Cerebellar cortex (tissue), 1 donor: ENCODE measurements around the gene UCN2.

ENCODE experiments used
- DNase-seq: peaks from one replicate; pipeline ENCODE4 v3.0.0-alpha.2; 2015; ENCODE audit warnings: low spot score

The UCN2 gene

DNA sequence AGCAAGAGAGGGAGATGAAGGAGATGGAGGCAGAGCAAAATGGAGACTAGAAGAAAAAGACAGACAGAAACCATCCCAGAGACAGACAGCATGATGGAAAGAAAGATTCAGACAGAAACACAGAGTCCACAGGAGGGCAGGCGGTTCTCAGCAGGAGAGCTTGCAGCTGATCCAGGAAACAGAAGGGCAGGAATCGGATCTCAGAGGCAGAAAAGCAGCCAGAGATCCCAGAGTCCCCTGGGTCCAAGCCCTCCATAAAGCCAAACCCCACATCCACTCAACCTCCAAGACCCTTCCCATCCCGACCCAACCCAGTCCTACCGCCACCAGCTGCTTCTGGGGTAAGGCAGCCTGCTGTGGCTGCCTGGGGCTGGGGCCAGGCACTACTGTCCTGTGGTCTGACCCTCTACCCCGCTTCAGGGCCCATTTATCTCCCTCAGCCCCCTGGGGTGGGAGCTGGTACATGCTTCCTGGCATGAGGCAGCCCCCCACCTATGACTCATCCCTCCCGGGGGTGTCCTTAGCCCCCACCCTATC lies at the start of gene UCN2:
TSS of gene UCN2 (minus strand) at position 400 of the 537 bp plus-strand sequence. CDS start 657 bp downstream, outside the sequence.
- no peak for DNase-seq

- DNase-seq, result no peak
Observed at GRCh38 chr3:48612309-48612708, 48.7 kb upstream of the UCN2 start.

- peak; percentile 91 for DNase-seq
Observed at GRCh38 chr3:48609088-48610005, 45.8 kb upstream of the UCN2 start, which contains the start of gene UQCRC1. Gene UQCRC1, minus strand, starts transcription at chr3:48609646. Its CDS starts 26 bp downstream, at chr3:48609620.

GRCh38 chr3:48607519-48607918 lies 43.9 kb upstream of the UCN2 start:
- DNase-seq, result no peak

DNA sequence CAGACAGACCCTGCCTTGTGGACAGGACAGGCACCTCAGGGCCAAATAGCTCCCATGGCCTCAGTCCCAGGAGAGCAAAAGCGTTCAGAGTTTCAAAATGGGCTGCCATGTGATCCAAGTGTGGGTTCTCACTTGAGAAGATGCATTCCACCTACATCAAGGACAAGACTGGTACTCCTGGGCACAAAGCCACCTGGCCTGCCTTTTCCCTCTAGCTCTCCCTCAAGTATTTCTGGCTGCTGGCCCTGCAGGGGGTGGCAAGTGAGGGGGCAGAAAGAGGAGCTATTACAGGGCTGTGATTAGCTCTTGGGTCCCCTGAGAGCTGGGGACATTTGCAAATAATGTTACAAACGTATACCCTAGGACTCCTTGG lies 38.0 kb upstream of the UCN2 start:
- no peak for DNase-seq

- no peak for DNase-seq
Observed at GRCh38 chr3:48600711-48601621, 37.4 kb upstream of the UCN2 start.

GRCh38 chr3:48599509-48600285 lies 36.1 kb upstream of the UCN2 start:
- no peak for DNase-seq

GRCh38 chr3:48599077-48599501 lies 35.5 kb upstream of the UCN2 start:
- no peak for DNase-seq

- DNase-seq, result no peak
Observed at GRCh38 chr3:48598323-48599076, 34.9 kb upstream of the UCN2 start.

DNA sequence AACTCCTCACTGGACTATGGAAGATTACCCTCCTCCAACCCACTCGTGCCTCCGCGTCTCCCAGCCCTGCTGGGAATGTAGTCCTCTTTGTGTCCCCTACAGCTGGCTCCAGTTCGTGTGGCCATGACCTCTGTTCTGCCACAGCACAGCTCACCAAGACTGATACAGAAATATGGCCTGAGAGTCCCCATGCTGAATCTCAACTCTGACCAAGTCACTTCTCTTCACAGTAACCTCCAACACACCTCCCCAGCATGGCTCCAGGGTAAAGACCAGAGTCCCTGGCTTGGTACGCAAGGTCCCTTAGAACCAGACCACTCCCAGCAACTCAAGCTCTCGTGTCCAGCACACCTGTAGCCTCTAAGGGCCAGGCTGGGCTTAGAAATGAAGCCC lies 33.8 kb upstream of the UCN2 start:
- no peak for DNase-seq

- DNase-seq, result no peak
Observed at GRCh38 chr3:48596676-48597407, 33.3 kb upstream of the UCN2 start.

DNA sequence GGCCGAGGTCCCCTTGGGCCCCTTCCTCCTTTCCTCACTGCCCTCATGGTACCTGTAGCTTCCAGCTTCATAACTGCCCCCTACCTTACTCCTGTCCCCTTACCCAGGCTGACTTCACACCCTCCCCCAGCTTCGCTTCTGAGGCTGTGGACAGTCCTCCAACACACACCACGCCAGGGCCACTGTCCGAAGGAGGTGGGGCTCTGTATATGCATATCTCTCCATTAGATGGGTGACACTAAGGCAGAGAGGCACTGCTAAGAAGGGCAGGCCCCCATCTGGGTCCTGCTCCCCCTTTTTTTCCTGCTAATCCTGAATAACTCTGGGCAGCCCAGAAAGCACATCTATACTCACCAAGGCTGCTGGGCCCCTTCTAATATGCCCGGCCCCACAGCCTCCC lies 32.6 kb upstream of the UCN2 start:
- no peak for DNase-seq

- no peak for DNase-seq
Observed at GRCh38 chr3:48595526-48596121, 32.0 kb upstream of the UCN2 start.

DNA sequence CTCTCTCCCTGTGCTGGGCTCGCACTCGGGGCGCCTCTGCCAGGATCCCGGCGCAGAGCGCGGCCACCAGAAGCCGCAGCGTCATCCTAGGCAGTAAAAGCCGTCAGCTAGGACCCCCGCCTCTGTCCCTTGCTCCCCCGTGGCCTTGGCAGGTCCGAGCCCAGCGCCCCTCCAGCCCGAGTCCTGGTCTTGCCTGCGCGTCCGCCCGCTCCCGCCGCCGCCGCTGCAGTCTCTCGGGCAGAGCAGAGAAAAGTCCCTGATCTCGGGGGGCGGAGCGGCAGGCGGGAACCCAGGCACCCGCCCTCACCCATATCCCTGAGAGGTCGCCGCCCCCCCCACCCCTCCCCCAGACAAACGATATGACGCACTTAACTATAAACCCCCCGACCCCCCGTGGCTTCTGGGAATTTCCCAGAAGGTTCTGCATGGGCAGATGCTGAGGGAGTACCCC lies 31.5 kb upstream of the UCN2 start, which contains the start of gene COL7A1:
TSS of gene COL7A1 (minus strand) at position 255 of the 451 bp plus-strand sequence. CDS start at position 85, 170 bp downstream.
- DNase-seq, result no peak

DNA sequence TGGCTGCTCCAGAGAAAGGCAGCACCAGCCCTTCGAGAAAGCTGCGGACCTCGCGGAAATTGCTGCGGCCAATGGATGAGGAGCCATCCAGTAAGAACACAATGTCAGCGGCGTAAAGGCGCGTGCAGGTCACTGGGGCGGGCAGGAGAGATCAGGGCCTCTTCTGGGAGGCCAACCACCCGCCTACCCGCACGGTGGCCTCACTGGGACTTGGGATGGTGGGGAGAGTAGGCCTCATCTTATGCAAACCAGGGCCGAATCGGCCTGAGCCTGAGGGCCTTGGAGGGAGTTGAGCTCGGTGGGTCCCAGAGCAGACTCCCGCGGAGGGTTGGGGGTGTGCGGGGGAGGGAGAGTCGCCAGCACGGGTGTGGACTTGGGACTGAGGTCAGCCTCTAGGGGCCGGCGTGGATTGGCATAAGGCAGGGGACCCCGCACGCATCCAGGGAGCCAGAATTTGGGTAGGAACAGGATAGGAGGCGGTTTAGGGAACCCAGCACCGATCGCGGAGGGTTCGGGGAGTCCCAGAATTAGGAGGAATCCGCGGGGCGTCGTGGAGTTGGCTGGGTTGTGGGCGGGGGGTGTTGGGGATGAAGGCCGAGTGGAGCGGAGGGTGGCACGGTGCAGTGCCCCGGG lies 31.0 kb upstream of the UCN2 start:
- DNase-seq, result no peak

DNA sequence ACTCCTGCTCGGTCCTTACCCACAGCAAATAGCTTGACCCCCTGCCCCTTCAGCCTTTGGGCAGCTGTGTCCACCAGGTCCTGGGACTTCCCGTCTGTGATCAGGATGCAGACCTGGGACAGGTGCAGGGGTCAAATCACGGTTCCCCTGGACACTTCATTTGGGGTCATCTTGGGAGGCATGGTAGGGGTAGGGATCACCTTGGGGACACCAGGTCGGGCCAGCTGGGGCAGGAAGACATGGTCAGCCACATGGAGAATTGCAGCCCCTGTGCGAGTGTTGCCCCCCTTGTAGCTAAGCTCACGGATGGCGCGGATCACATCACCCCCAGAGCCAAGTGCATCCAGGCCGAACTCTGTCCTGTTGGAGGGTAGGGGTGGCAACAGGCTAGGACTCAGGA lies 29.8 kb upstream of the UCN2 start:
- DNase-seq, result no peak

DNA sequence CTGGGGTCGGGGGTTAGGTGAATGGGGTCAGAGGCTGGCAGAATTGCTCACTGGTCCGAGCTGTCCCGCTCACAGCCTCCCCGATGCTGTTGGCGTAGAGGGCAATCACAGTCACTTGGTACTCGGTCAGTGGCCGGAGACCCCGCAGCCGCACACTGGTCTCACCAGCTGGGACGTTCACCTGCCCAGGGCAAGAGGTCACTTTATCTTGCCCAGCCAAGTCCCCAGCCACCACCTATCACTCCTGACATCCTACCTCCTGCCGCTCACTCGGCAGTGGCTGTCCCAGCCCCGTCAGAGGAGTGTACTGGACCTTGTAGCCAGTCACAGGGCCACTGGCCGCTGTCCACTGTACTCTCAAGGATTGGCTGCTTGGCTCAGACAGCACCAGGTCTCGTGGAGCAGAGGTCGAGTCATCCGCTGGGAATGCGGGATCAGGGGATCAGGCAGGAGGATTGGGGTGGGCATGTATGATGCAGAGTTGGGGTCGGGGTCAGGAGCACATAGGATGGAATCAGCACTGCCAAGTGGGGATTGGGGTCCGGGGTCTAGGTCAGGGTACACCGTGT lies 29.0 kb upstream of the UCN2 start:
- no peak for DNase-seq

GRCh38 chr3:48591886-48592518 lies 28.4 kb upstream of the UCN2 start:
- DNase-seq, result no peak
